Measurements from ENCODE around the gene ATP2A3.

Gene ATP2A3

GRCh38 chr17:3990386-3991127 lies 26.3 kb upstream of the ATP2A3 start:
- no peak for DNase-seq

GRCh38 chr17:3989041-3989886 lies 25.0 kb upstream of the ATP2A3 start:
- DNase-seq: no peak

- no peak for DNase-seq
Measured at GRCh38 chr17:3988297-3989040, 24.2 kb upstream of the ATP2A3 start.

- no peak for DNase-seq
Measured at GRCh38 chr17:3986939-3987335, 22.7 kb upstream of the ATP2A3 start.

GRCh38 chr17:3986270-3986938 lies 22.2 kb upstream of the ATP2A3 start:
- no peak for DNase-seq

- DNase-seq: no peak
Measured at GRCh38 chr17:3985846-3986245, 21.6 kb upstream of the ATP2A3 start.

GRCh38 chr17:3983606-3984484 lies 19.6 kb upstream of the ATP2A3 start:
- no peak for DNase-seq

GRCh38 chr17:3982541-3983017 lies 18.3 kb upstream of the ATP2A3 start:
- DNase-seq: no peak

GRCh38 chr17:3982113-3982512 lies 17.9 kb upstream of the ATP2A3 start:
- no peak for DNase-seq

- no peak for DNase-seq
Measured at GRCh38 chr17:3981455-3981854, 17.2 kb upstream of the ATP2A3 start.

- no peak for DNase-seq
Measured at GRCh38 chr17:3980381-3981014, 16.3 kb upstream of the ATP2A3 start.

- no peak for DNase-seq
Measured at GRCh38 chr17:3979290-3979611, 15.0 kb upstream of the ATP2A3 start.

GRCh38 chr17:3978421-3979289 lies 14.4 kb upstream of the ATP2A3 start:
- DNase-seq: no peak

- DNase-seq: no peak
Measured at GRCh38 chr17:3977387-3977786, 13.2 kb upstream of the ATP2A3 start.

GRCh38 chr17:3976675-3977171 lies 12.5 kb upstream of the ATP2A3 start:
- no peak for DNase-seq

GRCh38 chr17:3974980-3975379 lies 10.7 kb upstream of the ATP2A3 start:
- DNase-seq: no peak

- DNase-seq: no peak
Measured at GRCh38 chr17:3974138-3974687, 10.0 kb upstream of the ATP2A3 start.

GRCh38 chr17:3973495-3974137 lies 9.4 kb upstream of the ATP2A3 start:
- DNase-seq: no peak

- DNase-seq: no peak
Measured at GRCh38 chr17:3972931-3973330, 8.7 kb upstream of the ATP2A3 start.
